HEK293 (cell line): ENCODE data around the gene HOXA3.

Experiments used
- CTCF ChIA-PET: fragments of 350-600 bp; formaldehyde crosslinking; extraction: SDS; loops from one replicate; lab custom pipeline; 2021; ENCODE audit warnings: antibody characterized with exemption; lab: Yijun Ruan, JAX
- POLR2A ChIA-PET: fragments of 300-600 bp; formaldehyde crosslinking; extraction: SDS; loops from one replicate; lab custom pipeline; 2020; ENCODE audit warnings: antibody characterized with exemption, inconsistent platforms; lab: Yijun Ruan, JAX
- H3K27ac ChIP-seq: fragments of 200-500 bp; sonication (Bioruptor generic); 2 replicates; pipeline ENCODE4 v1.5.1; 2014; ENCODE audit warnings: low read depth, low read length, control low read depth, inconsistent platforms; ENCODE audit errors: extremely low read depth
- H3K36me3 ChIP-seq, 2 experiments: fragments of 200-500 bp in 1 of 2; sonication (Bioruptor generic) in 1 of 2; 1 replicate in 1 of 2; 2 replicates in 1 of 2; pipeline ENCODE4 v1.5.1; 2014 to 2017; ENCODE audit warnings: inconsistent platforms in 2 of 2, low read length in 2 of 2; ENCODE audit not compliant: control insufficient read depth in 2 of 2, insufficient read depth in 1 of 2
- H3K4me1 ChIP-seq: fragments of 200-500 bp; sonication (Bioruptor generic); 2 replicates; pipeline ENCODE4 v1.5.1; 2014; ENCODE audit warnings: mild to moderate bottlenecking, low read length, inconsistent platforms; ENCODE audit not compliant: control insufficient read depth, insufficient read depth
- H3K4me3 ChIP-seq: 2 replicates; pipeline ENCODE4 v1.5.1; 2011; ENCODE audit warnings: low read depth, mild to moderate bottlenecking, control low read depth, low read length, moderate library complexity
- H3K9me3 ChIP-seq: fragments of 200-500 bp; sonication (Bioruptor generic); 2 replicates; pipeline ENCODE4 v1.5.1; 2014; ENCODE audit warnings: low read depth, low read length, inconsistent platforms; ENCODE audit not compliant: control insufficient read depth, insufficient read depth
- BCL11A ChIP-seq: fragments of 450-650 bp; formaldehyde crosslinking; IDR thresholded peaks from 2 replicates; pipeline ENCODE4 v1.5.1; 2016; ENCODE audit warnings: low read depth, missing biosample characterization, missing genetic modification characterization
- HOXD13 ChIP-seq: sonication (generic); formaldehyde crosslinking; IDR thresholded peaks from 2 replicates; pipeline ENCODE4 v1.8.0; 2022; ENCODE audit warnings: missing genetic modification reagents, borderline replicate concordance
- KLF16 ChIP-seq: fragments of 450-650 bp; formaldehyde crosslinking; IDR thresholded peaks from 2 replicates; pipeline ENCODE4 v1.5.1; 2017; ENCODE audit warnings: missing biosample characterization, missing genetic modification characterization
- MZF1 ChIP-seq: fragments of 450-650 bp; formaldehyde crosslinking; IDR thresholded peaks from 2 replicates; pipeline ENCODE4 v1.5.1; 2017; ENCODE audit warnings: missing biosample characterization, missing genetic modification characterization, borderline replicate concordance
- PRDM1 ChIP-seq: fragments of 450-650 bp; formaldehyde crosslinking; IDR thresholded peaks from 2 replicates; pipeline ENCODE4; 2016; ENCODE audit warnings: missing biosample characterization, missing genetic modification characterization
- YY1 ChIP-seq: fragments of 450-650 bp; formaldehyde crosslinking; IDR thresholded peaks from 2 replicates; pipeline ENCODE4 v1.5.1; 2018; ENCODE audit warnings: missing biosample characterization, missing genetic modification characterization
- ZBTB20 ChIP-seq: fragments of 450-650 bp; formaldehyde crosslinking; IDR thresholded peaks from 2 replicates; pipeline ENCODE4 v1.5.1; 2016; ENCODE audit warnings: missing biosample characterization, missing genetic modification characterization
- ZBTB8A ChIP-seq: fragments of 450-650 bp; formaldehyde crosslinking; IDR thresholded peaks from 2 replicates; pipeline ENCODE4 v1.5.1; 2016; ENCODE audit warnings: missing biosample characterization, missing genetic modification characterization
- ZIC2 ChIP-seq: fragments of 450-650 bp; formaldehyde crosslinking; IDR thresholded peaks from 2 replicates; pipeline ENCODE4 v1.5.1; 2016; ENCODE audit warnings: missing biosample characterization, missing genetic modification characterization
- ZNF10 ChIP-seq: fragments of 450-650 bp; formaldehyde crosslinking; IDR thresholded peaks from 2 replicates; pipeline ENCODE4 v1.5.1; 2017; ENCODE audit warnings: missing biosample characterization, missing genetic modification characterization
- ZNF214 ChIP-seq: fragments of 450-650 bp; formaldehyde crosslinking; IDR thresholded peaks from 2 replicates; pipeline ENCODE4 v1.5.1; 2017; ENCODE audit warnings: missing biosample characterization, mild to moderate bottlenecking, missing genetic modification characterization, borderline replicate concordance
- ZNF223 ChIP-seq: fragments of 450-650 bp; formaldehyde crosslinking; IDR thresholded peaks from 2 replicates; pipeline ENCODE4 v1.5.1; 2016; ENCODE audit warnings: missing biosample characterization, missing genetic modification characterization
- ZNF350 ChIP-seq: fragments of 450-650 bp; formaldehyde crosslinking; IDR thresholded peaks from 2 replicates; pipeline ENCODE4 v1.5.0; 2017; ENCODE audit warnings: missing biosample characterization, mild to moderate bottlenecking, missing genetic modification characterization
- ZNF391 ChIP-seq: fragments of 450-650 bp; formaldehyde crosslinking; IDR thresholded peaks from 2 replicates; pipeline ENCODE4 v1.5.1; 2016; ENCODE audit warnings: low read depth, missing biosample characterization, missing genetic modification characterization, borderline replicate concordance
- ZNF501 ChIP-seq: fragments of 450-650 bp; formaldehyde crosslinking; IDR thresholded peaks from 2 replicates; pipeline ENCODE4 v1.5.1; 2016; ENCODE audit warnings: missing biosample characterization, missing genetic modification characterization
- ZNF548 ChIP-seq: fragments of 450-650 bp; formaldehyde crosslinking; IDR thresholded peaks from 2 replicates; pipeline ENCODE4 v1.5.1; 2016; ENCODE audit warnings: missing biosample characterization, missing genetic modification characterization
- ZNF549 ChIP-seq: fragments of 450-650 bp; IDR thresholded peaks from 2 replicates; pipeline ENCODE4 v1.5.1; 2018; ENCODE audit warnings: missing biosample characterization, missing genetic modification characterization, mild to moderate bottlenecking, inconsistent platforms, moderate library complexity
- ZNF558 ChIP-seq: fragments of 450-650 bp; formaldehyde crosslinking; IDR thresholded peaks from 2 replicates; pipeline ENCODE4 v1.5.1; 2016; ENCODE audit warnings: missing biosample characterization, missing genetic modification characterization
- ZNF654 ChIP-seq: fragments of 450-650 bp; formaldehyde crosslinking; IDR thresholded peaks from 2 replicates; pipeline ENCODE4 v1.5.1; 2016; ENCODE audit warnings: low read depth, missing biosample characterization, missing genetic modification characterization
- ZSCAN30 ChIP-seq: fragments of 450-650 bp; IDR thresholded peaks from 2 replicates; pipeline ENCODE4 v1.5.1; 2018; ENCODE audit warnings: missing biosample characterization, mild to moderate bottlenecking, missing genetic modification characterization, moderate library complexity
- TF ChIP-seq, protein P1 (sequence below): fragments of 450-650 bp; formaldehyde crosslinking; IDR thresholded peaks from 2 replicates; pipeline ENCODE4 v1.5.0; 2017; ENCODE audit warnings: missing biosample characterization, missing genetic modification characterization, borderline replicate concordance
- TF ChIP-seq, protein P2 (sequence below): fragments of 450-650 bp; formaldehyde crosslinking; IDR thresholded peaks from 2 replicates; pipeline ENCODE4 v1.5.1; 2016; ENCODE audit warnings: missing biosample characterization, missing genetic modification characterization
- TF ChIP-seq, protein P3 (sequence below): fragments of 450-650 bp; formaldehyde crosslinking; IDR thresholded peaks from 2 replicates; pipeline ENCODE4 v1.5.1; 2016; ENCODE audit warnings: missing biosample characterization, missing genetic modification characterization
- TF ChIP-seq, protein P4 (sequence below): fragments of 450-650 bp; formaldehyde crosslinking; IDR thresholded peaks from 2 replicates; pipeline ENCODE4 v1.5.1; 2016; ENCODE audit warnings: missing biosample characterization, missing genetic modification characterization
- TF ChIP-seq, protein P5 (sequence below): IDR thresholded peaks from 2 replicates; pipeline ENCODE4 v1.6.1; 2011; ENCODE audit warnings: mild to moderate bottlenecking, low read depth, low read length, borderline replicate concordance
- TF ChIP-seq, protein P6 (sequence below): fragments of 450-650 bp; formaldehyde crosslinking; optimal IDR thresholded peaks from 2 replicates; pipeline ENCODE3; 2016; ENCODE audit warnings: missing biosample characterization, mild to moderate bottlenecking, missing genetic modification characterization

Gene HOXA3

DNA sequence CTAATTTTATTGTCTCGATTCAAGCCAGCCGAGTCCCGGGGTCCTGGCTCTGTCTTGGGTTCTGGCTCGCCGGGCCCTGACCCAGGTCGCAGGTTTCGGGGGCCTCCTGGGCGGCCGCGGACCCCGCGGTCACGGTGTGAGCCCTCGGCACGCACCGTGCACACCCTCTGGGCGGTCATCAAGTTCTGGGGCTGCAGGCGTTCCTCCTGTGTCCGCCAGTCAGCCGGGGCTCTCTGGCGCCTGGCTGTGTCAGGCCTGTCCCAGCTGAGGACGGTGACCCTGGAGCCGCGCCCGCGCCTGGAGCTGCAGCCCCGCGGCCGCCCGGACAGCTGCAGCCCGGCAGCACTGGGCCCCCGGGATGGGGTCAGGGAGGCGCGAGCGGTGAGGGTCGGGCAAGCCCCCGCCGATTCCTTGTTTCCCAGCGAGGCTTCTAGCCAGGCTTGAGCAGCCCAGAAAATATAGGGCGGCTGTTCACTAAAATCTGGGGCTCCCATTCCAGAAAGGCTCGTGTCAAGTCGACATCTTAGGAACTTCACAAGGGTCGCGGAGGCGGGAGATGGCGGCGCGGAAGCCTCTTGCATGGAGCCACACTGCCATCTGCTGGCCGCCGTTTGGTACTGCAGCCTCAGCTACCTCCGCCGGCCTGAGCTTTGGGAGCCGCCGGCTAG, 8.3 kb upstream of the HOXA3 start:
- H3K27ac ChIP-seq = peak overlapping the region; percentile 100
- H3K9me3 ChIP-seq = no peaks in the 10 kb centered on the region
- ChIA-PET CTCF (interaction anchor here (0.5 to 3.7 kb wide), 24 partner anchors 9 to 1764 kb away, joined by 3 to 50 read pairs (median 4); partner anchors contain the start of genes HOXA5 and HOXA6), POLR2A (interaction anchor here (0.9 to 4.1 kb wide), 16 partner anchors 9 to 1268 kb away, joined by 3 to 42 read pairs (median 6); partner anchors contain the start of genes HOXA11, HOXA3, HOXA4 and HOXA5)
- peak overlapping the region; percentile 46 for H3K4me3 ChIP-seq
- peaks cover 18 to 25% of the 10 kb centered on the region in 2 experiments for H3K36me3 ChIP-seq
- H3K4me1 ChIP-seq = peaks cover 12% of the 10 kb centered on the region
- TF ChIP-seq, protein P1, sequence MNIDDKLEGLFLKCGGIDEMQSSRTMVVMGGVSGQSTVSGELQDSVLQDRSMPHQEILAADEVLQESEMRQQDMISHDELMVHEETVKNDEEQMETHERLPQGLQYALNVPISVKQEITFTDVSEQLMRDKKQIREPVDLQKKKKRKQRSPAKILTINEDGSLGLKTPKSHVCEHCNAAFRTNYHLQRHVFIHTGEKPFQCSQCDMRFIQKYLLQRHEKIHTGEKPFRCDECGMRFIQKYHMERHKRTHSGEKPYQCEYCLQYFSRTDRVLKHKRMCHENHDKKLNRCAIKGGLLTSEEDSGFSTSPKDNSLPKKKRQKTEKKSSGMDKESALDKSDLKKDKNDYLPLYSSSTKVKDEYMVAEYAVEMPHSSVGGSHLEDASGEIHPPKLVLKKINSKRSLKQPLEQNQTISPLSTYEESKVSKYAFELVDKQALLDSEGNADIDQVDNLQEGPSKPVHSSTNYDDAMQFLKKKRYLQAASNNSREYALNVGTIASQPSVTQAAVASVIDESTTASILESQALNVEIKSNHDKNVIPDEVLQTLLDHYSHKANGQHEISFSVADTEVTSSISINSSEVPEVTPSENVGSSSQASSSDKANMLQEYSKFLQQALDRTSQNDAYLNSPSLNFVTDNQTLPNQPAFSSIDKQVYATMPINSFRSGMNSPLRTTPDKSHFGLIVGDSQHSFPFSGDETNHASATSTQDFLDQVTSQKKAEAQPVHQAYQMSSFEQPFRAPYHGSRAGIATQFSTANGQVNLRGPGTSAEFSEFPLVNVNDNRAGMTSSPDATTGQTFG (tag by site-specific recombination) = no peak
- TF ChIP-seq, protein P2, sequence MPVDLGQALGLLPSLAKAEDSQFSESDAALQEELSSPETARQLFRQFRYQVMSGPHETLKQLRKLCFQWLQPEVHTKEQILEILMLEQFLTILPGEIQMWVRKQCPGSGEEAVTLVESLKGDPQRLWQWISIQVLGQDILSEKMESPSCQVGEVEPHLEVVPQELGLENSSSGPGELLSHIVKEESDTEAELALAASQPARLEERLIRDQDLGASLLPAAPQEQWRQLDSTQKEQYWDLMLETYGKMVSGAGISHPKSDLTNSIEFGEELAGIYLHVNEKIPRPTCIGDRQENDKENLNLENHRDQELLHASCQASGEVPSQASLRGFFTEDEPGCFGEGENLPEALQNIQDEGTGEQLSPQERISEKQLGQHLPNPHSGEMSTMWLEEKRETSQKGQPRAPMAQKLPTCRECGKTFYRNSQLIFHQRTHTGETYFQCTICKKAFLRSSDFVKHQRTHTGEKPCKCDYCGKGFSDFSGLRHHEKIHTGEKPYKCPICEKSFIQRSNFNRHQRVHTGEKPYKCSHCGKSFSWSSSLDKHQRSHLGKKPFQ = peak; percentile 31; the same call in 1 of the 2 replicates
- TF ChIP-seq, protein P3, sequence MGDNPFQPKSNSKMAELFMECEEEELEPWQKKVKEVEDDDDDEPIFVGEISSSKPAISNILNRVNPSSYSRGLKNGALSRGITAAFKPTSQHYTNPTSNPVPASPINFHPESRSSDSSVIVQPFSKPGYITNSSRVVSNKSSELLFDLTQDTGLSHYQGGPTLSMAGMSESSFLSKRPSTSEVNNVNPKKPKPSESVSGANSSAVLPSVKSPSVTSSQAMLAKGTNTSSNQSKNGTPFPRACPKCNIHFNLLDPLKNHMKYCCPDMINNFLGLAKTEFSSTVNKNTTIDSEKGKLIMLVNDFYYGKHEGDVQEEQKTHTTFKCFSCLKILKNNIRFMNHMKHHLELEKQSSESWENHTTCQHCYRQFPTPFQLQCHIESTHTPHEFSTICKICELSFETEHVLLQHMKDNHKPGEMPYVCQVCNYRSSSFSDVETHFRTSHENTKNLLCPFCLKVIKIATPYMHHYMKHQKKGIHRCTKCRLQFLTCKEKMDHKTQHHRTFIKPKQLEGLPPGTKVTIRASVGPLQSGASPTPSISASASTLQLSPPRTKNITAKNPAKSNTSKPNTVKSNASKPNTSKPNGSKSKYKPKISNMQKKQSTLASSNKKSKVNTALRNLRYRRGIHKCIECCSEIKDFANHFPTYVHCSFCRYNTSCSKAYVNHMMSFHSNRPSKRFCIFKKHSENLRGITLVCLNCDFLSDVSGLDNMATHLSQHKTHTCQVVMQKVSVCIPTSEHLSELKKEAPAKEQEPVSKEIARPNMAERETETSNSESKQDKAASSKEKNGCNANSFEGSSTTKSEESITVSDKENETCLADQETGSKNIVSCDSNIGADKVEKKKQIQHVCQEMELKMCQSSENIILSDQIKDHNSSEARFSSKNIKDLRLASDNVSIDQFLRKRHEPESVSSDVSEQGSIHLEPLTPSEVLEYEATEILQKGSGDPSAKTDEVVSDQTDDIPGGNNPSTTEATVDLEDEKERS (tag by site-specific recombination) = no peak
- TF ChIP-seq ZNF654 (tag by site-specific recombination) (peak; percentile 94), ZNF549 (tag by site-specific recombination) (no peak), HOXD13 (CRISPR knock-in tag) (no peak), ZBTB20 (no peak; the same call in 1 of the 2 replicates), ZIC2 (peak; percentile 20; the same call in 1 of the 2 replicates), BCL11A (tag by site-specific recombination) (no peak), ZNF391 (tag by site-specific recombination) (peak; percentile 69; the same call in 1 of the 2 replicates), ZNF223 (no peak), ZNF214 (tag by site-specific recombination) (no peak), ZSCAN30 (peak; percentile 54; the same call in 1 of the 2 replicates), ZNF10 (tag by site-specific recombination) (no peak), ZNF350 (no peak), YY1 (tag by site-specific recombination) (peak; percentile 78), MZF1 (tag by site-specific recombination) (no peak), ZNF558 (tag by site-specific recombination) (no peak), PRDM1 (tag by site-specific recombination) (no peak), ZNF501 (peak; percentile 24; the same call in 1 of the 2 replicates), ZNF548 (tag by site-specific recombination) (no peak), KLF16 (tag by site-specific recombination) (0 out of 2 replicates have a peak, but pooled peaks have one; percentile 47), ZBTB8A (tag by site-specific recombination) (peak; percentile 95)
- TF ChIP-seq, protein P4, sequence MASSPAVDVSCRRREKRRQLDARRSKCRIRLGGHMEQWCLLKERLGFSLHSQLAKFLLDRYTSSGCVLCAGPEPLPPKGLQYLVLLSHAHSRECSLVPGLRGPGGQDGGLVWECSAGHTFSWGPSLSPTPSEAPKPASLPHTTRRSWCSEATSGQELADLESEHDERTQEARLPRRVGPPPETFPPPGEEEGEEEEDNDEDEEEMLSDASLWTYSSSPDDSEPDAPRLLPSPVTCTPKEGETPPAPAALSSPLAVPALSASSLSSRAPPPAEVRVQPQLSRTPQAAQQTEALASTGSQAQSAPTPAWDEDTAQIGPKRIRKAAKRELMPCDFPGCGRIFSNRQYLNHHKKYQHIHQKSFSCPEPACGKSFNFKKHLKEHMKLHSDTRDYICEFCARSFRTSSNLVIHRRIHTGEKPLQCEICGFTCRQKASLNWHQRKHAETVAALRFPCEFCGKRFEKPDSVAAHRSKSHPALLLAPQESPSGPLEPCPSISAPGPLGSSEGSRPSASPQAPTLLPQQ (tag by site-specific recombination) = no peak
- TF ChIP-seq, protein P5, sequence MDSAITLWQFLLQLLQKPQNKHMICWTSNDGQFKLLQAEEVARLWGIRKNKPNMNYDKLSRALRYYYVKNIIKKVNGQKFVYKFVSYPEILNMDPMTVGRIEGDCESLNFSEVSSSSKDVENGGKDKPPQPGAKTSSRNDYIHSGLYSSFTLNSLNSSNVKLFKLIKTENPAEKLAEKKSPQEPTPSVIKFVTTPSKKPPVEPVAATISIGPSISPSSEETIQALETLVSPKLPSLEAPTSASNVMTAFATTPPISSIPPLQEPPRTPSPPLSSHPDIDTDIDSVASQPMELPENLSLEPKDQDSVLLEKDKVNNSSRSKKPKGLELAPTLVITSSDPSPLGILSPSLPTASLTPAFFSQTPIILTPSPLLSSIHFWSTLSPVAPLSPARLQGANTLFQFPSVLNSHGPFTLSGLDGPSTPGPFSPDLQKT = no peak
- TF ChIP-seq, protein P6, sequence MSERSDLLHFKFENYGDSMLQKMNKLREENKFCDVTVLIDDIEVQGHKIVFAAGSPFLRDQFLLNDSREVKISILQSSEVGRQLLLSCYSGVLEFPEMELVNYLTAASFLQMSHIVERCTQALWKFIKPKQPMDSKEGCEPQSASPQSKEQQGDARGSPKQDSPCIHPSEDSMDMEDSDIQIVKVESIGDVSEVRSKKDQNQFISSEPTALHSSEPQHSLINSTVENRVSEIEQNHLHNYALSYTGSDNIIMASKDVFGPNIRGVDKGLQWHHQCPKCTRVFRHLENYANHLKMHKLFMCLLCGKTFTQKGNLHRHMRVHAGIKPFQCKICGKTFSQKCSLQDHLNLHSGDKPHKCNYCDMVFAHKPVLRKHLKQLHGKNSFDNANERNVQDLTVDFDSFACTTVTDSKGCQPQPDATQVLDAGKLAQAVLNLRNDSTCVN (tag by site-specific recombination) = peak; percentile 77
